ENCODE data around the gene SDR42E1. TPM values are rescaled to one million over a fixed set of nuclear protein-coding genes. Genes with fewer than 3 reads are reported as not detected.

The SDR42E1 gene
- total and polyA plus RNA-seq, 12 donors: 0.36 to 1.6 (median 1.0) TPM

GRCh38 chr16:82044585-82044911 lies 33.3 kb upstream of the SDR42E1 start:
- Histone ChIP-seq H3K27ac (no peak overlapping the region), H3K4me1 (no peaks in the 10 kb centered on the region), H3K36me3 (no peaks in the 10 kb centered on the region), H3K9me3 (no peaks in the 10 kb centered on the region), H3K4me3 (no peak overlapping the region), H3K27me3 (peaks cover 0 to 25% (median 9%) of the 10 kb centered on the region in 7 donors)
- ATAC-seq (no peak), DNase-seq (no peak)
- 80 to 87% methylated on average over 3 of the region's 3 CpGs for WGBS, 2 donors
- intact Hi-C loops (cut with DNase I): no loop called here
- no peak for TF ChIP-seq CTCF (IDR thresholded peaks at IDR 0.05)

- Histone ChIP-seq H3K4me3 (no peak overlapping the region), H3K9me3 (no peaks in the 10 kb centered on the region), H3K4me1 (no peaks in the 10 kb centered on the region), H3K36me3 (no peaks in the 10 kb centered on the region), H3K27me3 (peaks cover 0 to 25% (median 9%) of the 10 kb centered on the region in 7 donors), H3K27ac (no peak overlapping the region)
- no peak for DNase-seq
- ATAC-seq: no peak
- intact Hi-C loops (cut with DNase I): no loop called here
- no peak for TF ChIP-seq CTCF (IDR thresholded peaks at IDR 0.05)
- 79 to 80% methylated on average over 6 of the region's 6 CpGs for WGBS, 2 donors
Observed at GRCh38 chr16:82043680-82044584, 32.7 kb upstream of the SDR42E1 start.

GRCh38 chr16:82042846-82043245 lies 31.6 kb upstream of the SDR42E1 start:
- Histone ChIP-seq H3K9me3 (no peaks in the 10 kb centered on the region), H3K4me1 (no peaks in the 10 kb centered on the region), H3K36me3 (no peaks in the 10 kb centered on the region), H3K27me3 (peaks cover 0 to 19% (median 5%) of the 10 kb centered on the region in 7 donors), H3K27ac (no peak overlapping the region), H3K4me3 (no peak overlapping the region)
- intact Hi-C loops (cut with DNase I): no loop called here
- DNase-seq (no peak), ATAC-seq (no peak)
- no peak for TF ChIP-seq CTCF (IDR thresholded peaks at IDR 0.05)
- WGBS, 2 donors: 83% methylated on average over 2 of the region's 2 CpGs

- no peaks in the 10 kb centered on the region for H3K4me1 ChIP-seq
- no peaks in the 10 kb centered on the region for H3K9me3 ChIP-seq
- H3K27ac ChIP-seq: no peak overlapping the region
- TF ChIP-seq CTCF (IDR thresholded peaks at IDR 0.05): no peak
- H3K36me3 ChIP-seq: no peaks in the 10 kb centered on the region
- H3K4me3 ChIP-seq: no peak overlapping the region
- DNase-seq (no peak), ATAC-seq (no peak)
- intact Hi-C loops (cut with DNase I): no loop called here
- WGBS, 2 donors: 90 to 92% methylated on average over 8 of the region's 8 CpGs
- H3K27me3 ChIP-seq: peaks cover 0 to 15% (median 0%) of the 10 kb centered on the region in 7 donors
Observed at GRCh38 chr16:82042144-82042543, 30.9 kb upstream of the SDR42E1 start.

Data from heart right ventricle (tissue), 16 donors.